WERI-Rb-1 (cell line): Measurements from ENCODE around the gene PLEKHH1.

Experiments used
- DNase-seq: peaks from one replicate; pipeline ENCODE4 v3.0.0-alpha.2; 2020
- H3K27ac ChIP-seq: fragments of 250-450 bp; sonication (Bioruptor Pico); 2 replicates; pipeline ENCODE4 v1.5.1; 2020; ENCODE audit warnings: mild to moderate bottlenecking, moderate library complexity
- H3K27me3 ChIP-seq: fragments of 250-450 bp; sonication (Bioruptor Pico); 2 replicates; pipeline ENCODE4 v1.5.1; 2021; ENCODE audit warnings: mild to moderate bottlenecking, low read depth, moderate library complexity; ENCODE audit not compliant: insufficient read depth, severe bottlenecking
- H3K36me3 ChIP-seq: fragments of 250-450 bp; sonication (Bioruptor Pico); 2 replicates; pipeline ENCODE4 v1.5.1; 2020; ENCODE audit warnings: mild to moderate bottlenecking, moderate library complexity
- H3K4me3 ChIP-seq: 2 replicates; pipeline ENCODE4 v1.5.1; 2011; ENCODE audit warnings: low read depth, mild to moderate bottlenecking, control low read depth, low read length
- H3K9me3 ChIP-seq: fragments of 250-450 bp; sonication (Bioruptor Pico); 2 replicates; pipeline ENCODE4 v1.5.1; 2021; ENCODE audit warnings: mild to moderate bottlenecking, moderate library complexity; ENCODE audit not compliant: severe bottlenecking
- TF ChIP-seq, protein P1 (sequence below): IDR thresholded peaks from 2 replicates; pipeline ENCODE4 v1.5.1; 2011; ENCODE audit warnings: low read depth, mild to moderate bottlenecking, control low read depth, inconsistent platforms, low read length

Gene PLEKHH1

DNA sequence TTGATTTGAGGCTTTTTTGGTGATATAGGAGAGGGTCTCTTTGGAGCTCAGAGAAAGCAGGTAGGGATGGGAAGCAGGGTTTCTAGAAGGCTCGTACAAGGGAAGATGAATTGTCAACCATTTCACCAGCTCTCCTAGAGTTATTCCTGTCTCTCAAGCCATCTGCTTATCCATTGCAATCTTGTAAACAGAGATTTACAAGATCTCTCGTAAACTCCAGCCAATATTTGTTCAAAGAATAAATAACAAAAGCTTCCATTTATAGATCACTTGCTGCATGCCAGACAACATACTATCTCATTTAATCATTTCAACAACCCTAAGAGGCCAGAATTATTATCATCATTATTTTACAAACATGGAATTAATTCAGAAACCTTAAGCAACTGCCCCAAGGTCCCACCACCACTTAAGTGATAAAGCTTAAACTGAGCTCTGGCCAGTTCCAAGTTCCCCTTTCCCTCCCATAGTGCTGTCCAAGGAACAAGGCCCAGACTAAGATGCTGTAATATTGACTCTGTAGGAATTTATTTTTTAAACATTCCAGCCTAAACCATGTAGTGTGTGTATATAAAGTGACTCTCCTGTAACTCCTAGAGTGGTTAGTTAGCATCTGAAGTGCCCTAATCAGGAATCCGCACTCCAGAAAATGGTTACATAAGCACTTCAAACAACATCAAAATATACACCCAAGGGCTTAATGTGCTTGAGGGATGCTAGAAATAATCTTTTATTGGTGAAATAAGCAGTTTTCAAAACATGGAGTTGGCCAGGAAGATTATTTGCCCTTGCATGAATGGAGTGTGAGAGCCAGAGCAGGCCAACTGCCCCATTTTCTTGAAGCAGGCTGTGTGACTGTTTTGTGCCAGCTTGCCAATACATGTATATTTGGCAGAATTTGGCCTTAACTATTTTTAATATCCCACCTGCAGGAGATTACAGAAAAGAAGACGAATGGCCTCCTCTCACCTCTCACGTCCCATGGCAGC lies 2.8 kb upstream of the PLEKHH1 start:
- Histone ChIP-seq H3K36me3 (no peaks in the 10 kb centered on the region), H3K27me3 (peaks cover 7% of the 10 kb centered on the region), H3K4me3 (no peak overlapping the region), H3K27ac (no peak overlapping the region), H3K9me3 (no peaks in the 10 kb centered on the region)
- TF ChIP-seq, protein P1, sequence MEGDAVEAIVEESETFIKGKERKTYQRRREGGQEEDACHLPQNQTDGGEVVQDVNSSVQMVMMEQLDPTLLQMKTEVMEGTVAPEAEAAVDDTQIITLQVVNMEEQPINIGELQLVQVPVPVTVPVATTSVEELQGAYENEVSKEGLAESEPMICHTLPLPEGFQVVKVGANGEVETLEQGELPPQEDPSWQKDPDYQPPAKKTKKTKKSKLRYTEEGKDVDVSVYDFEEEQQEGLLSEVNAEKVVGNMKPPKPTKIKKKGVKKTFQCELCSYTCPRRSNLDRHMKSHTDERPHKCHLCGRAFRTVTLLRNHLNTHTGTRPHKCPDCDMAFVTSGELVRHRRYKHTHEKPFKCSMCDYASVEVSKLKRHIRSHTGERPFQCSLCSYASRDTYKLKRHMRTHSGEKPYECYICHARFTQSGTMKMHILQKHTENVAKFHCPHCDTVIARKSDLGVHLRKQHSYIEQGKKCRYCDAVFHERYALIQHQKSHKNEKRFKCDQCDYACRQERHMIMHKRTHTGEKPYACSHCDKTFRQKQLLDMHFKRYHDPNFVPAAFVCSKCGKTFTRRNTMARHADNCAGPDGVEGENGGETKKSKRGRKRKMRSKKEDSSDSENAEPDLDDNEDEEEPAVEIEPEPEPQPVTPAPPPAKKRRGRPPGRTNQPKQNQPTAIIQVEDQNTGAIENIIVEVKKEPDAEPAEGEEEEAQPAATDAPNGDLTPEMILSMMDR: no peak
- DNase-seq: no peak

DNA sequence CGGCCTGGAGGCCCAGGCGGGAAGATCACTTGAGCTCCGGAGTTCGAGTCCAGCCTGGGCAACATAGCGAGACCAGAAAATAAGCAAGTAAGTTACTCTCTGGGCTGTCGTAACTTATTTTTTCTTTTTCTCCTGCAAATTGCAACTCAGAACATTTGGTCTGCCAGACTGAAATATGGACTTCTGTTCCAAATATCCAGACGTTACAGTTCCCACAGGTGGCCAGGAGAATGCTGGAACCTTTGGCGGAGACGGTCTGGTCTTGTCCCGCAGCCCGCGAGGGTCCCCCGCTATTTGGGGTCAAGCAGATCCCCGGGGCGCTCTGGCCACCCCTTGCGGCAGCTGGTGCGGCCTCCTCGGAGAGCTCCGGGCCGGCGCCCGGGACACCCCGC lies 488 bp upstream of the PLEKHH1 start:
- Histone ChIP-seq H3K36me3 (no peaks in the 10 kb centered on the region), H3K27me3 (peaks cover 7% of the 10 kb centered on the region), H3K27ac (peak overlapping the region; percentile 43; the same call in 1 of the 2 replicates), H3K4me3 (peak overlapping the region; percentile 61), H3K9me3 (no peaks in the 10 kb centered on the region)
- TF ChIP-seq, protein P1: no peak
- DNase-seq: no peak

DNA sequence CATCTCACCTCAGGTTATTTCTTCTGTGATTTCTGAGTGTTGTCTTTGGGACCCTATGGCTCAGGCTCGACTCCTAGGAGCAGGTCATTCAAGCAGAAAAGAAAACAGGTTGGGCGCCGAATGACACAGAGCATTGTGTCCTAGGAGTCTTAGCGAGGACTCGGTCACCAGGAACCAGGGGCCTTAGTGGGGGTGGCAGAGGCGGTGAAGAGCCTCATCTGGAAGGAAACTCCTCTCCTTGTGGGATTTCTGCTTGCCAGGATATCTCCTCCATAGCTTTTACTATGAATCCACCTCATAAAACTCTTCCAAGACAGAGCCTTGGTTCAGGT lies 630 bp downstream of the PLEKHH1 start:
- Histone ChIP-seq H3K9me3 (no peaks in the 10 kb centered on the region), H3K27ac (no peak overlapping the region), H3K4me3 (peak overlapping the region; percentile 61), H3K27me3 (peaks cover 7% of the 10 kb centered on the region), H3K36me3 (no peaks in the 10 kb centered on the region)
- TF ChIP-seq, protein P1: no peak
- peak; percentile 30 for DNase-seq

DNA sequence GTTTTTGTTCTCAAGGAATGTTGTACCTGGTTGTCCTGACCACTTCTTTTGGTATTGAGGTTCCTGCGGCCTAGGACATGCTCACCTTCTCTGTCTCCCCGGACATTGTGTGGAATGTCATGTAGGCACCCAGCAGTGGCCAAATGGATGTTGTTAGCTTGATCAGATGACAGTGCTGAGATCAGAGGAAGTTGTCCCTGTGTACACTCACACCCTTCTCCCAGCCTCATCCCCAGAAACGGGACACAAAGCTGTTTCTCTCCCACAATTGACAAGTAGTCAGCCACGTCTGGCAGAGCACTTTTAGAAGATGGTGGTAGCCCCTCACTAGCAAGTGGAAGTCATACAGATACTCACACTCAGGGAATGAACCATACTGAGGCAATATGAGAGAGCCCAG lies 3.0 kb downstream of the PLEKHH1 start:
- H3K9me3 ChIP-seq: no peaks in the 10 kb centered on the region
- TF ChIP-seq, protein P1: no peak
- no peak overlapping the region for H3K27ac ChIP-seq
- DNase-seq: no peak
- H3K27me3 ChIP-seq: peaks cover 7% of the 10 kb centered on the region
- no peak overlapping the region for H3K4me3 ChIP-seq
- no peaks in the 10 kb centered on the region for H3K36me3 ChIP-seq

DNA sequence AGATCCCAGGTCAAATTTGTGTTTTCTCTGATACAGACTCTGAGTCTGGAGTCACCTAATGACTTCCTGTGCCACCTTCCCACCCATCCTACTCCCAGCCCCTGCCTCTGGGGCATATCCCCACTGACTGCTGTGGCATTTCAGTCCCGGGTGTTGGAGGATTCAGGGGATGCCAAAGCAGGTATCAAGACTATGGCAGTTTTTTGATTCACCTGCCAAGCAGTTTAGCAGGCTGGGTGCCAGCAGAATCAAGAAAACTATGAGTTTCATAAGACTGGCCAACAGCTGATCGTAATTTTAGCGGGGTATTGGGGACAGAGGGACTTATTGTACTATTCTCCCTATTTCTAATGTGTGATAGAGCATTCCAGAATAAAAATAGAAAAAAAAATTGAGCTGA lies 4.6 kb downstream of the PLEKHH1 start:
- Histone ChIP-seq H3K27me3 (peaks cover under 1% of the 10 kb centered on the region), H3K27ac (no peak overlapping the region), H3K9me3 (no peaks in the 10 kb centered on the region), H3K4me3 (no peak overlapping the region), H3K36me3 (no peaks in the 10 kb centered on the region)
- TF ChIP-seq, protein P1: no peak
- DNase-seq: no peak
